Vagina (tissue), 2 donors: Measurements from ENCODE around the gene GK2.

Experiments
- CTCF ChIP-seq, 3 experiments: fragments of 450-650 bp in 2 of 3; fragments of 200-600 bp in 1 of 3; sonication (generic) in 1 of 3; IDR thresholded peaks; one replicate each; pipeline ENCODE4 v1.5.1; 2017 to 2019; ENCODE audit warnings: antibody characterized with exemption in 3 of 3, mild to moderate bottlenecking in 2 of 3, moderate library complexity in 2 of 3
- POLR2AphosphoS5 ChIP-seq, 2 donors: sonication (generic); formaldehyde crosslinking; IDR thresholded peaks; one replicate each; pipeline ENCODE4 v1.9.0; 2017; ENCODE audit warnings: antibody characterized with exemption in 2 of 2, mild to moderate bottlenecking in 2 of 2, low read depth in 1 of 2; ENCODE audit not compliant: insufficient read depth in 1 of 2

DNA sequence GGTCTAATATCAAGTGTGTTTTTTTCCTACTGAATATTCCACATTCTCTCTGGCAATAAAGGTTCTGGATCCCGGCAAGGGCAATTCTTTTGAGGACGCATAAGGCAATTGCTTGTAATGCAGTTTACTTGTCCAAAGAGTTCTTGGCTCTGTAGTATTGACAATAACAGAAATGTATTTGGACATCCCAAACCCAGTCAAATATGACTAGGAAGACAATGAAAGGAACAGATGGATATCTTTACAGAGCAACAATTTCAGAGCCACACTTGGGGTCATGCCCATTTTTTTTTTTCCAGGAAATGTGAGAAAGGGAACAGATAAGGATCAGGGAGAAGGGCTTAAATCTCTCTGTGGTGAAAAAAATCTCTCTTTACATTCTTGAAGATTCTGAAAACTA lies 12.2 kb downstream of the GK2 start:
- TF ChIP-seq CTCF (IDR thresholded peaks at IDR 0.05), result no peak
- no peak for TF ChIP-seq POLR2AphosphoS5 (IDR thresholded peaks at IDR 0.05; ENCODE audit: insufficient read depth in 1 of 2, low read depth in 1 of 2)
